Gastrocnemius medialis (tissue), 4 donors: ENCODE measurements around the gene KDELR3.

ENCODE experiments used
- CTCF ChIP-seq, 5 experiments: fragments of 450-650 bp in 3 of 5; fragments of 200-600 bp in 2 of 5; sonication (generic) in 2 of 5; IDR thresholded peaks in 4 of 5; conservative IDR thresholded peaks in 1 of 5; 1 replicate in 4 of 5; 2 replicates in 1 of 5; pipeline ENCODE4 v1.5.1; 2016 to 2019; ENCODE audit warnings: antibody characterized with exemption in 5 of 5, mild to moderate bottlenecking in 3 of 5, moderate library complexity in 3 of 5
- POLR2A ChIP-seq, 2 donors: fragments of 450-650 bp; IDR thresholded peaks; one replicate each; pipeline ENCODE4 v1.6.1; 2017; ENCODE audit warnings: antibody characterized with exemption in 2 of 2, mild to moderate bottlenecking in 2 of 2, moderate library complexity in 2 of 2

GRCh38 chr22:38418589-38418988 is 49.3 kb upstream of the KDELR3 start:
- TF ChIP-seq POLR2A (IDR thresholded peaks at IDR 0.05) (no peak), CTCF (IDR thresholded peaks at IDR 0.05 in 4 of 5, conservative IDR thresholded peaks at IDR 0.05 in 1 of 5) (no peak)
